Ectodermal cell (in vitro differentiated cells): ENCODE data around the gene GDAP1L1. TPM values are rescaled to one million over a fixed set of nuclear protein-coding genes. Genes with fewer than 3 reads are reported as not detected.

ENCODE experiments used
- H3K27ac ChIP-seq: 2 replicates; pipeline ENCODE4 v1.7.0; 2013; ENCODE audit warnings: mild to moderate bottlenecking, low read depth, low read length; ENCODE audit not compliant: insufficient read depth, poor library complexity, severe bottlenecking
- H3K27me3 ChIP-seq: 2 replicates; pipeline ENCODE4 v1.7.0; 2013; ENCODE audit warnings: mild to moderate bottlenecking, low read length; ENCODE audit not compliant: insufficient read depth, control insufficient read depth, poor library complexity, severe bottlenecking
- H3K36me3 ChIP-seq: one replicate; pipeline ENCODE4 v1.7.0; 2013; ENCODE audit warnings: low read length; ENCODE audit not compliant: control insufficient read depth, insufficient read depth
- H3K4me1 ChIP-seq: one replicate; pipeline ENCODE4 v1.7.0; 2013; ENCODE audit warnings: low read length; ENCODE audit not compliant: control insufficient read depth, insufficient read depth
- H3K4me3 ChIP-seq: 2 replicates; pipeline ENCODE4 v1.7.0; 2013; ENCODE audit warnings: low read depth, low read length, control low read depth; ENCODE audit not compliant: insufficient read depth
- H3K9me3 ChIP-seq: 2 replicates; pipeline ENCODE4 v1.7.0; 2013; ENCODE audit warnings: mild to moderate bottlenecking, low read length, moderate library complexity; ENCODE audit not compliant: control insufficient read depth
- WGBS, 2 experiments: methylation state at CpG; one replicate each; pipeline ENCODE4 v1.1.7; 2013; ENCODE audit warnings: missing lambda C conversion rate in 2 of 2; 5-methylcytosine and 5-hydroxymethylcytosine counted together
- polyA plus RNA-seq, 4 experiments: library from polyadenylated mRNA; stranded (reverse); fragments of 50-300 nt; gene quantifications; one replicate each; pipeline ENCODE4 v1.2.3, GENCODE V29; 2013

The GDAP1L1 gene
- 2.0 TPM for polyA plus RNA-seq (2013, experiment 1 of 4)
- 2.6 TPM for polyA plus RNA-seq (2013, experiment 2 of 4)
- polyA plus RNA-seq (2013, experiment 3 of 4): 2.6 TPM
- 4.6 TPM for polyA plus RNA-seq (2013, experiment 4 of 4)

- H3K4me3 ChIP-seq: peak within 1 kb of the TSS; percentile 41
- peaks cover 23% of the 10 kb centered on the region for H3K27me3 ChIP-seq
- H3K4me1 ChIP-seq: peaks cover 4% of the 10 kb centered on the region
- H3K27ac ChIP-seq: no peak within 1 kb of the TSS
- WGBS, 2 experiments: 0 to 1% methylated on average over 32 of the region's 32 CpGs
- H3K36me3 ChIP-seq: no peaks in the 10 kb centered on the region
- H3K9me3 ChIP-seq: no peaks in the 10 kb centered on the region
These were observed at the start of gene GDAP1L1 for GRCh38 chr20:44247131-44247571. Gene GDAP1L1 (plus strand): TSS chr20:44247308. CDS start chr20:44247335, 27 bp downstream.

- WGBS, 2 experiments: 96 to 98% methylated on average over 4 of the region's 4 CpGs
- no peak overlapping the region for H3K27ac ChIP-seq
- H3K27me3 ChIP-seq: no peaks in the 10 kb centered on the region
These were observed 48.2 kb upstream of the GDAP1L1 start for GRCh38 chr20:44198872-44199271.

GRCh38 chr20:44199877-44200276, 47.2 kb upstream of the GDAP1L1 start:
- no peak overlapping the region for H3K27ac ChIP-seq
- WGBS, 2 experiments: 97 to 98% methylated on average over 4 of the region's 4 CpGs
- H3K4me1 ChIP-seq: no peaks in the 10 kb centered on the region
- no peaks in the 10 kb centered on the region for H3K9me3 ChIP-seq
- H3K4me3 ChIP-seq: no peak overlapping the region
- peaks cover 44% of the 10 kb centered on the region for H3K36me3 ChIP-seq
- no peaks in the 10 kb centered on the region for H3K27me3 ChIP-seq

More at GRCh38 chr20:44198872-44199271, 48.2 kb upstream of the GDAP1L1 start:
- Histone ChIP-seq H3K36me3 (peaks cover 36% of the 10 kb centered on the region), H3K4me1 (no peaks in the 10 kb centered on the region), H3K9me3 (no peaks in the 10 kb centered on the region), H3K4me3 (no peak overlapping the region)

GRCh38 chr20:44200371-44200770, 46.7 kb upstream of the GDAP1L1 start:
- WGBS, 2 experiments: 95 to 100% methylated on average over 4 of the region's 4 CpGs
- Histone ChIP-seq H3K4me1 (no peaks in the 10 kb centered on the region), H3K4me3 (no peak overlapping the region), H3K9me3 (no peaks in the 10 kb centered on the region), H3K27me3 (no peaks in the 10 kb centered on the region), H3K36me3 (peaks cover 49% of the 10 kb centered on the region), H3K27ac (no peak overlapping the region)

- WGBS, 2 experiments: 30 to 66% methylated on average over 1 to 2 of the region's 2 CpGs
- peaks cover 50% of the 10 kb centered on the region for H3K36me3 ChIP-seq
- H3K27me3 ChIP-seq: no peaks in the 10 kb centered on the region
- H3K4me1 ChIP-seq: no peaks in the 10 kb centered on the region
- H3K9me3 ChIP-seq: no peaks in the 10 kb centered on the region
- no peak overlapping the region for H3K27ac ChIP-seq
- H3K4me3 ChIP-seq: no peak overlapping the region
These were observed 46.1 kb upstream of the GDAP1L1 start for GRCh38 chr20:44200983-44201382.

GRCh38 chr20:44203161-44203560, 43.9 kb upstream of the GDAP1L1 start:
- WGBS, 2 experiments: 90 to 100% methylated on average over 1 to 2 of the region's 2 CpGs
- H3K36me3 ChIP-seq: peaks cover 41% of the 10 kb centered on the region

GRCh38 chr20:44204156-44204831, 42.8 kb upstream of the GDAP1L1 start:
- Histone ChIP-seq H3K4me3 (no peak overlapping the region), H3K36me3 (peaks cover 36% of the 10 kb centered on the region), H3K9me3 (no peaks in the 10 kb centered on the region), H3K4me1 (peaks cover 2% of the 10 kb centered on the region), H3K27ac (no peak overlapping the region), H3K27me3 (no peaks in the 10 kb centered on the region)
- 96 to 99% methylated on average over 4 of the region's 4 CpGs for WGBS, 2 experiments

More at GRCh38 chr20:44203161-44203560, 43.9 kb upstream of the GDAP1L1 start:
- H3K27me3 ChIP-seq: no peaks in the 10 kb centered on the region
- H3K27ac ChIP-seq: no peak overlapping the region
- H3K4me1 ChIP-seq: no peaks in the 10 kb centered on the region
- H3K9me3 ChIP-seq: no peaks in the 10 kb centered on the region
- no peak overlapping the region for H3K4me3 ChIP-seq

GRCh38 chr20:44204832-44205215, 42.3 kb upstream of the GDAP1L1 start:
- Histone ChIP-seq H3K9me3 (no peaks in the 10 kb centered on the region), H3K27me3 (no peaks in the 10 kb centered on the region), H3K4me1 (peaks cover 4% of the 10 kb centered on the region), H3K36me3 (peaks cover 30% of the 10 kb centered on the region), H3K4me3 (no peak overlapping the region), H3K27ac (no peak overlapping the region)
- 92 to 93% methylated on average over 9 of the region's 10 CpGs for WGBS, 2 experiments

- peaks cover 4% of the 10 kb centered on the region for H3K4me1 ChIP-seq
- no peaks in the 10 kb centered on the region for H3K27me3 ChIP-seq
- H3K36me3 ChIP-seq: peaks cover 21% of the 10 kb centered on the region
- no peak overlapping the region for H3K4me3 ChIP-seq
- H3K27ac ChIP-seq: no peak overlapping the region
- H3K9me3 ChIP-seq: no peaks in the 10 kb centered on the region
These were observed 41.0 kb upstream of the GDAP1L1 start for GRCh38 chr20:44206132-44206531.

- no peaks in the 10 kb centered on the region for H3K9me3 ChIP-seq
- H3K27ac ChIP-seq: no peak overlapping the region
- H3K36me3 ChIP-seq: peaks cover 15% of the 10 kb centered on the region
- WGBS, 2 experiments: 94 to 97% methylated on average over 3 of the region's 3 CpGs
- H3K27me3 ChIP-seq: no peaks in the 10 kb centered on the region
- H3K4me1 ChIP-seq: peaks cover 4% of the 10 kb centered on the region
- no peak overlapping the region for H3K4me3 ChIP-seq
These were observed 39.9 kb upstream of the GDAP1L1 start for GRCh38 chr20:44207126-44207723.
